ENCODE results near the gene NHLRC2. TPM values are rescaled to one million over a fixed set of nuclear protein-coding genes. Genes with fewer than 3 reads are reported as not detected.
A peak's percentile ranks its signal among the peaks of the same experiment; 100 is the strongest.
"Not testable (repeated sequence)": the region's sequence is repeated elsewhere in the genome, so short reads cannot be mapped to it uniquely, and the experiment has no call there.

NHLRC2 gene
- total RNA-seq, 2 donors from 2014 or later, result 37.7 to 54.9 TPM

- H3K27me3 Mint-ChIP-seq (ENCODE audit: insufficient read depth), result no peaks in the 10 kb centered on the region
- 90 to 92% methylated on average over 4 of the region's 4 CpGs for WGBS, 2 experiments (ENCODE audit: insufficient coverage in 1 of 2, insufficient read length in 1 of 2)
- no peak overlapping the region for H3K27ac ChIP-seq (ENCODE audit: low read depth, low read length)
- no peak overlapping the region for H3K4me3 ChIP-seq (ENCODE audit: low read length)
- H3K27me3 ChIP-seq (ENCODE audit: control insufficient read depth, insufficient read depth, low read length, poor library complexity, severe bottlenecking), result no peaks in the 10 kb centered on the region
- H3K36me3 ChIP-seq (ENCODE audit: control insufficient read depth, insufficient read depth, low read length), result no peaks in the 10 kb centered on the region
- H3K9ac ChIP-seq (ENCODE audit: extremely low read depth, low read length, poor library complexity, severe bottlenecking), result no peak overlapping the region
- no peaks in the 10 kb centered on the region for H3K4me1 ChIP-seq (ENCODE audit: control insufficient read depth, insufficient read depth, low read length)
- H3K4me1 Mint-ChIP-seq, result peaks cover 20% of the 10 kb centered on the region
- no peaks in the 10 kb centered on the region for H3K9me3 Mint-ChIP-seq
- DNase-seq, result no peak
- no peaks in the 10 kb centered on the region for H3K36me3 Mint-ChIP-seq (ENCODE audit: low read depth)
- no peak for TF ChIP-seq CTCF (conservative IDR thresholded peaks at IDR 0.05)
- no peak overlapping the region for H3K4me3 Mint-ChIP-seq
- no peaks in the 10 kb centered on the region for H3K9me3 ChIP-seq (ENCODE audit: control insufficient read depth, low read length)
- H3K27ac Mint-ChIP-seq, result no peak overlapping the region
These were observed 34.5 kb upstream of the NHLRC2 start for GRCh38 chr10:113819989-113820388.

- H3K27ac ChIP-seq (ENCODE audit: low read depth, low read length), result no peak overlapping the region
- no peaks in the 10 kb centered on the region for H3K9me3 ChIP-seq (ENCODE audit: control insufficient read depth, low read length)
- peak; percentile 82 for DNase-seq
- Mint-ChIP-seq H3K36me3 (ENCODE audit: low read depth) (no peaks in the 10 kb centered on the region), H3K27me3 (ENCODE audit: insufficient read depth) (no peaks in the 10 kb centered on the region), H3K4me1 (peaks cover 20% of the 10 kb centered on the region), H3K9me3 (no peaks in the 10 kb centered on the region), H3K4me3 (peak overlapping the region; percentile 14), H3K27ac (no peak overlapping the region)
- no peaks in the 10 kb centered on the region for H3K27me3 ChIP-seq (ENCODE audit: control insufficient read depth, insufficient read depth, low read length, poor library complexity, severe bottlenecking)
- 68 to 71% methylated on average over 8 of the region's 8 CpGs for WGBS, 2 experiments (ENCODE audit: insufficient coverage in 1 of 2, insufficient read length in 1 of 2)
- H3K36me3 ChIP-seq (ENCODE audit: control insufficient read depth, insufficient read depth, low read length), result no peaks in the 10 kb centered on the region
- no peaks in the 10 kb centered on the region for H3K4me1 ChIP-seq (ENCODE audit: control insufficient read depth, insufficient read depth, low read length)
- H3K9ac ChIP-seq (ENCODE audit: extremely low read depth, low read length, poor library complexity, severe bottlenecking), result no peak overlapping the region
- TF ChIP-seq CTCF (conservative IDR thresholded peaks at IDR 0.05), result peak; percentile 76
- no peak overlapping the region for H3K4me3 ChIP-seq (ENCODE audit: low read length)
These were observed 34.0 kb upstream of the NHLRC2 start for GRCh38 chr10:113820507-113820906.

- peaks cover 20% of the 10 kb centered on the region for H3K4me1 Mint-ChIP-seq
- 43 to 59% methylated on average over 2 to 3 of the region's 3 CpGs for WGBS, 2 experiments (ENCODE audit: insufficient coverage in 1 of 2, insufficient read length in 1 of 2)
- H3K9ac ChIP-seq (ENCODE audit: extremely low read depth, low read length, poor library complexity, severe bottlenecking); H3K36me3 Mint-ChIP-seq (ENCODE audit: low read depth); H3K27me3 Mint-ChIP-seq (ENCODE audit: insufficient read depth); H3K27me3 ChIP-seq (ENCODE audit: control insufficient read depth, insufficient read depth, low read length, poor library complexity, severe bottlenecking); H3K36me3 ChIP-seq (ENCODE audit: control insufficient read depth, insufficient read depth, low read length); H3K4me1 ChIP-seq (ENCODE audit: control insufficient read depth, insufficient read depth, low read length); H3K9me3 Mint-ChIP-seq; H3K9me3 ChIP-seq (ENCODE audit: control insufficient read depth, low read length); H3K27ac ChIP-seq (ENCODE audit: low read depth, low read length): not testable (repeated sequence)
- peak overlapping the region; percentile 37 for H3K27ac Mint-ChIP-seq
- H3K4me3 ChIP-seq (ENCODE audit: low read length), result peak overlapping the region; percentile 2
- peak; percentile 54 for DNase-seq
- peak overlapping the region; percentile 14 for H3K4me3 Mint-ChIP-seq
These were observed 33.2 kb upstream of the NHLRC2 start for GRCh38 chr10:113821306-113821705.

- WGBS, 2 experiments (ENCODE audit: insufficient coverage in 1 of 2, insufficient read length in 1 of 2), result 92 to 100% methylated on average over 1 to 7 of the region's 7 CpGs
- no peak for DNase-seq
- Histone ChIP-seq H3K27me3 (ENCODE audit: control insufficient read depth, insufficient read depth, low read length, poor library complexity, severe bottlenecking) (no peaks in the 10 kb centered on the region), H3K27ac (ENCODE audit: low read depth, low read length) (no peak overlapping the region), H3K9ac (ENCODE audit: extremely low read depth, low read length, poor library complexity, severe bottlenecking) (no peak overlapping the region), H3K4me1 (ENCODE audit: control insufficient read depth, insufficient read depth, low read length) (no peaks in the 10 kb centered on the region), H3K4me3 (ENCODE audit: low read length) (no peak overlapping the region), H3K36me3 (ENCODE audit: control insufficient read depth, insufficient read depth, low read length) (no peaks in the 10 kb centered on the region), H3K9me3 (ENCODE audit: control insufficient read depth, low read length) (no peaks in the 10 kb centered on the region)
- no peak overlapping the region for H3K4me3 Mint-ChIP-seq
- no peak for TF ChIP-seq CTCF (conservative IDR thresholded peaks at IDR 0.05)
- no peaks in the 10 kb centered on the region for H3K27me3 Mint-ChIP-seq (ENCODE audit: insufficient read depth)
- peaks cover 20% of the 10 kb centered on the region for H3K4me1 Mint-ChIP-seq
- no peaks in the 10 kb centered on the region for H3K9me3 Mint-ChIP-seq
- H3K36me3 Mint-ChIP-seq (ENCODE audit: low read depth), result no peaks in the 10 kb centered on the region
- no peak overlapping the region for H3K27ac Mint-ChIP-seq
These were observed 32.3 kb upstream of the NHLRC2 start for GRCh38 chr10:113822174-113822573.
